A673 (cell line): ENCODE results near the gene SNTG2.

Experiments
- EZH2 ChIP-seq: fragments of 200-600 bp; sonication (generic); IDR thresholded peaks from 2 replicates; pipeline ENCODE4 v1.6.1; 2017; ENCODE audit warnings: borderline replicate concordance, low read depth, mild to moderate bottlenecking, mixed read lengths, antibody characterized with exemption, low read length; ENCODE audit not compliant: poor library complexity, severe bottlenecking
- TF ChIP-seq, protein P1 (sequence below): fragments of 300-800, 200-600 bp; sonication (generic); conservative IDR thresholded peaks from 2 replicates; pipeline ENCODE4 v1.5.1; 2017; ENCODE audit warnings: low read depth, mild to moderate bottlenecking, antibody characterized with exemption, low read length, moderate library complexity, mixed read lengths

DNA sequence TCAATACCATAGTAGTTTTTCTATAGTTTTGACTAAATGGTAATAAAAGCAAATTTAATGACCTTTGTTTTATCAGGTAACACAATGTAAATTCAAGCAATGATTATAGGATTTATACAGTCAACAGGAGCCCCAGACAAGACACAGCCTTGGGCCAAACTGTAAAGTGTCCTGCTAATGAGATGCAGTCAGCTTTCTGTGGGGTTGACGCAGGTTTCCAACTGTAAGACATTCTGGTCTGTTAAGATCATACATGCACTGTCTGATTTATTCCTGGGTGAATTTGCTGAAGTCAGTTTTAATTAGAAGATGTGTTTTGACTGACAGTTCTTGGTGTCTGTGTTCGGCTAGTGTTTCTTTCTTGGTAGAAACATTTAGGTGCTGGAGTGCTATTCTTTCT lies 180.3 kb downstream of the SNTG2 start:
- TF ChIP-seq, protein P1, sequence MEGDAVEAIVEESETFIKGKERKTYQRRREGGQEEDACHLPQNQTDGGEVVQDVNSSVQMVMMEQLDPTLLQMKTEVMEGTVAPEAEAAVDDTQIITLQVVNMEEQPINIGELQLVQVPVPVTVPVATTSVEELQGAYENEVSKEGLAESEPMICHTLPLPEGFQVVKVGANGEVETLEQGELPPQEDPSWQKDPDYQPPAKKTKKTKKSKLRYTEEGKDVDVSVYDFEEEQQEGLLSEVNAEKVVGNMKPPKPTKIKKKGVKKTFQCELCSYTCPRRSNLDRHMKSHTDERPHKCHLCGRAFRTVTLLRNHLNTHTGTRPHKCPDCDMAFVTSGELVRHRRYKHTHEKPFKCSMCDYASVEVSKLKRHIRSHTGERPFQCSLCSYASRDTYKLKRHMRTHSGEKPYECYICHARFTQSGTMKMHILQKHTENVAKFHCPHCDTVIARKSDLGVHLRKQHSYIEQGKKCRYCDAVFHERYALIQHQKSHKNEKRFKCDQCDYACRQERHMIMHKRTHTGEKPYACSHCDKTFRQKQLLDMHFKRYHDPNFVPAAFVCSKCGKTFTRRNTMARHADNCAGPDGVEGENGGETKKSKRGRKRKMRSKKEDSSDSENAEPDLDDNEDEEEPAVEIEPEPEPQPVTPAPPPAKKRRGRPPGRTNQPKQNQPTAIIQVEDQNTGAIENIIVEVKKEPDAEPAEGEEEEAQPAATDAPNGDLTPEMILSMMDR, result no peak
- TF ChIP-seq EZH2, result no peak
